Ecto neural progenitor cell (in vitro differentiated cells): ENCODE data around the gene ARFRP1.
A peak's percentile ranks its signal among the peaks of the same experiment; 100 is the strongest.

Experiments used
- DNase-seq: peaks from one replicate; pipeline ENCODE4 v3.0.0-alpha.2; 2018; ENCODE audit warnings: low spot score

The ARFRP1 gene

DNA sequence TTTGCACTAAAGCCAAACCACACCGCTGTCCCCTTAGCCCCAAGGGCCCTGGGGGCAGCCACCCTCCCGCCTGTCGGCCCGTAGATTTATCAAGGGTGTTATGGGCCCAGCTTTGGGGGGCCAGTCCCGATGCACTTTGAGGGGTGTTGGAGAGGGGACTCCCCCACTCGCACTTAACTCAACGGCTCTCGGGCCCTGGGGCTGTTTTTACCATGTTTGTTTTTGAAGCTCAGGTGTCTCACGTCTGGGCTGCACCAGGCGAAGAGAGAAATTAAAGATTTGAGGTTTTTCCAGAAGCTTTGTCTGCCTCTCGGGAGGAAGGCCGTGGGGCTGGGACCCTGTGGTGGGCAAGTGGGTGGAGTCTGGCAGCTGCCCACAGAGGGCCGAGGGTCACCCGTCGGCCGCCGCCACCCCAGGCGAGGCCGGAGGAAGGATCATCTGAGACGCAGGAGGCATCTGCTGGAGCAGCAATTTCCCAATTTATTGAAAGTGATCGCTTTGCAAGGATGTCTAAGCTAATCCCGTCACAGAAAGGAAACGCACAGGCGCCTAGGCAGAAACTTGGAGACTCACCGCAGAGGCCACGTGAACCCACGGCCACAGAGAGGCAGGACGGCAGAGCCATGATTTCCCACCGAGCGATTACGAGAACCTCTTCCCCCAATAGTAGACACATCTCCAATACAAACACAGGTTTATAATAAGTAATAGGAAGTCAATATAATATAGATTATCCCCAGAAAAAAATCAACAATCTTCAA is 35.6 kb upstream of the ARFRP1 start:
- DNase-seq: no peak

DNA sequence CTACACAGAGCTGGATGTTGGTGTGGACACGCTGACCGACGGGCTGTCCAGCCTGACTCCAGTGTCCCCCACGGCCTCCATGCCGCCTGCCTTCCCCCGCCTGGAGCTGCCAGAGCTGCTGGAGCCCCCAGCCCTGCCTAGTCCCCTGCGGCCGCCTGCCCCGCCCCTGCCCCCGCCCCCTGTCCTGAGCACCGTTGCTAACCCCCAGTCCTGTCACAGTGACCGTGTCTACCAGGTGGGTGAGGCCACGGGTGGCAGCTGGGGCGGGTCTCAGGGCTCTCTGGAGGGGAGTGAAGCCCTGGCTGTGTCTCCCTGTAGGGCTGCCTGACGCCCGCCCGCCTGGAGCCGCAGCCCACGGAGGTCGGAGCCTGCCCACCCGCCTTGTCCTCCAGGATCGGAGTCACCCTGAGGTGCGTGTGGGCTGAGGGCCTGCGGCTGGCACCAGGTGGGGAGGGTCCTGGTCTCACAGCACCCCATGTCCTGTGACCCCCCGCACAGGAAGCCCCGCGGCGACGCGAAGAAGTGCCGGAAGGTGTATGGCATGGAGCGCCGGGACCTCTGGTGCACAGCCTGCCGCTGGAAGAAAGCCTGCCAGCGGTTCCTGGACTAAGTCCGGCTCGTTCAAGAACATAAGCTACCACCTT is 34.7 kb upstream of the ARFRP1 start:
- no peak for DNase-seq

DNA sequence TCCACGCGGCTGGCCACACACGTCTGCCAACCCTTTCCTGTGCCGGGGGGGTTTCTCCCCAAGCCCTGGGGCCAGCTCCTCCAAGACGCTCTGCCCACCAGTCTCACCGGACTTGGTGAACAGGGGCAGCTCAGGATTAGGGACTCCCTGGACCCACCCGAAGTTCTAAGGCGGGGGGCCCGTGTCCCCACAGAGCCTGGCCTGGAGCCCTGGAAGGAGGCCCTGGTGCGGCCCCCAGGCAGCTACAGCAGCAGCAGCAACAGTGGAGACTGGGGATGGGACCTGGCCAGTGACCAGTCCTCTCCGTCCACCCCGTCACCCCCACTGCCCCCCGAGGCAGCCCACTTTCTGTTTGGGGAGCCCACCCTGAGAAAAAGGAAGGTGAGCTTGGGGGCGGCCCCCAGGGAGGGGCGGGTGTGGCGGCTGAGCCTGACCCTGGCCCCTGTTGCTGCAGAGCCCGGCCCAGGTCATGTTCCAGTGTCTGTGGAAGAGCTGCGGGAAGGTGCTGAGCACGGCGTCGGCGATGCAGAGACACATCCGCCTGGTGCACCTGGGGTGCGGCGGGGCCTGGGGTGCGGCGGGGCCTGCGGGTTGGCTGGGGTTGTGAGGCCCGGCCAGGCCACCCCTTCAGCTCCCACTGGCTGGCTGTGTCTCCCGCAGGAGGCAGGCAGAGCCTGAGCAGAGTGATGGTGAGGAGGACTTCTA is 34.1 kb upstream of the ARFRP1 start:
- no peak for DNase-seq

DNA sequence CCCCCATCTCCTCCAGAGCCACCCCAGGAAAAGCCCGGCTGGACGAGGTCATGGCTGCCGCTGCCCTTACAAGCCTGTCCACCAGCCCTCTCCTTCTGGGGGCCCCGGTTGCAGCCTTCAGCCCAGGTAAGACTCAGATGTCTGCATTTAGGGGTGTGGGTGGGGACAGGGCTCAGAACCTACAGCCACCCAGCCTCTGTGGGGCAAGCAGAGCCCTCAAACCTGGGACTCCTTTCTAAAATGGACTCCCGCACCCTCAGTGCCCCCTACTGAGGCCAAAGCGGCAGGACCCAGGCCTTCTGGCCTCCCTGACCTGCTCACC is 33.5 kb upstream of the ARFRP1 start:
- DNase-seq: no peak

DNA sequence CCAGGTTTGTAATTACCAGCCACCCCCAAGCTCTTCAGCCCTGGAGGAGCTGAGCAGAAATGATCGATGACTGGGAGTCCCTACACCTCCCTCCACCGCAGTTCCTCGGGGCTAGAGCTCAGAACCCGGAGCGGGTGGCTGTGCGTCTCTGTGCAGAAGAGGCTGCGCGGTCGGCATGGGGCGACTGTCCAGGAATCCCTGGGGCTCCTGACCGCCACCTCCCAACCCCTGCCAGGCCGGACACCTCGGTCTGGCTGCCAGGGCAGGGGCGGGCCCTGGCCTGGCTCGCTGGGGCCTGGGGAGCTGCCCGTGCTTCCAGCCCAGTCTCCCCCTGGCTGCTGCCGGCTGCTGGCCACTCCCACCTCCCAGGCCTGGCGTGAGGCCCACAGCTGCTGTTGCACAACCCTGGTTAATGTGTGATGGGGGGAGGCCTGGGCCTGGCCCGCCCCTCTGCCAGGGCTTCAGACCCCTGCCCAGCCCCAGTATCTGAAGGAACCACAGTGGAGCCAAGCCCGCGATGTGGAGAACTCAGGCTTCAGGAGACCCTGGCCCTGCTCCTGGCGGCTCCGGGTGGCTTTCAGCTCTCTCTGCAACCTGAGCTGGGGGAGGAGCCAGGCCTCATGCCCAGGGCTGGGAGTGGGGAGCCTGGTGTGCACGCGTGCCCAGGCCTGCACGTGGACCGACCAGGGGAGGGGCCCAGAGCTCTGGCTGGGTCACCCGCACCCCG is 33.0 kb upstream of the ARFRP1 start:
- DNase-seq: peak; percentile 87

DNA sequence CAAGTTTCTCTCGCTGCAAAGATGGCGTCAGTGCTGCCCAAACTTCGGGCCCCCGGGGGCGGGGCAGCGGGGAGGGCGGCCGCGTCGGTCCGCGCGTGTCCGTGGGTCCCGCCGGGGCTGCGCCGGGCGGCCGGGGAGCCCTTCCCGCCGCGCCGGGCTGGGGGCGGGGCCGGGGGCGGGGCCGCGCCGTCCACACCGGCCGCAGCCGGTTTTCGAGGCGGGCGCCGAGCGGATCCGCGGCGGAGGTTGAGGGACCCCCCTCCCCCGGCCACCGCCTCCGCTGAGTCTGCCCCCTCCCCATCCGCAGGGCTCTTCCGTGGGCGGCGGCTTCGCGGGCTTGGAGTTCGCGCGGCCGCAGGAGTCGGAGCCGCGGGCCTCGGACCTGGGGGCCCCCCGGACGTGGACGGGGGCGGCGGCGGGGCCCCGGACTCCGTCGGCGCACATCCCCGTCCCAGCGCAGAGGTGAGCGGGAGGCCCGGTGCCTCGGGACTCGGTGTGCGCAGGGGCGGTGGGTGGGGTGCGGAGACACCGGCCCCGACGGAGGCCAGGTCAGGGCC is 32.4 kb upstream of the ARFRP1 start:
- peak; percentile 81 for DNase-seq

DNA sequence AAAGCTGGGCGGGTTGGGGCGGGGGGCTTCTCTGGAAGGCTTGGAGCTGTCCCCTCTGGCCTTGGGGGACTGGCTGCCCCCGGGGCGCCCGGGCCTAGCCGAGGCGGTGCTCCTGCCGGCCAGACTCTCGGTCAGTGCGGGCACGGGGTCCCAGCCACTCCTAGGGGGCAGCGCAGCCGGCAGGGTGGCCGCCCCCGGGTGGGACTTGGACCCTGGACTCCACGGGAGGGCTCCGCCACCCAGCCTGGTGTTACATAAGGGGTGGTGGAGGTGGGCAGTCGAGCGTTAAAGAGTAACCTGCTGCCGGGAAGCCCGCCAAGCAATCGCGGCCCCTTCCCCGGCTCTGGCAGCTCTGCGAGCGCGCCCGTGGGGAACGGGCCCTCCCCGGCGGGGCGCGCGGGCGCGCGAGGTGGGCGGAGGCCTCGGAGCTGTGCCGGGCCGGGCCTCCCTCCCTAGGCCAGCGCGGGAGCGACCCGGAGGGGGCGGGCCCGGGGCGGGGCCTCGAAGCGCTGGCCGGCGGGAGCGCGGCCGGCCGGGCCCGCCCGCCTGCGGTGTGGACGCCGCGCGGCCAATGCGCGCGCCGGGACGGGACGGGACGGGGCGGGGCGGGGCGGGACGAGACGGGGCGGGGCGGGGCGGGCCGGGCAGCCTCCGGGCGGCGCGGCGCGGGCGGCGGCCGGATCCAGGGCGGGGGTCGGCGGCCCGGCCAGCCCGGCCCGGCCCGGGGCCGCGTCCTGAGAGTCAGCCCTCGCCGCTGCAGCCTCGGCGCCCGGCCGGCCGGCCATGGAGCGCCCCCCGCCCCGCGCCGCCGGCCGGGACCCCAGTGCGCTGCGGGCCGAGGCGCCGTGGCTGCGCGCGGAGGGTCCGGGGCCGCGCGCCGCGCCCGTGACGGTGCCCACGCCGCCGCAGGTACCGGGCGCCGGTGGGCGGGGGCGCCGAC is 31.6 kb upstream of the ARFRP1 start, which contains the start of gene SLC2A4RG:
Gene SLC2A4RG (plus strand): TSS at position 647 of the 940 bp plus-strand sequence. CDS start 137 bp downstream, at position 784.
- DNase-seq: peak; percentile 84

DNA sequence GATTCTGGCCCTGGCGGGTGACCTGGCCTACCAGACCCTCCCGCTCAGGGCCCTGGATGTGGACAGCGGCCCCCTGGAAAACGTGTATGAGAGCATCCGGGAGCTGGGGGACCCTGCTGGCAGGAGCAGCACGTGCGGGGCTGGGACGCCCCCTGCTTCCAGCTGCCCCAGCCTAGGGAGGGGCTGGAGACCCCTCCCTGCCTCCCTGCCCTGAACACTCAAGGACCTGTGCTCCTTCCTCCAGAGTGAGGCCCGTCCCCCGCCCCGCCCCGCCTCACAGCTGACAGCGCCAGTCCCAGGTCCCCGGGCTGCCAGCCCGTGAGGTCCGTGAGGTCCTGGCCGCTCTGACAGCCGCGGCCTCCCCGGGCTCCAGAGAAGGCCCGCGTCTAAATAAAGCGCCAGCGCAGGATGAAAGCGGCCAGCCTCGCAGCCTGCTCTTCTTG is 30.9 kb upstream of the ARFRP1 start:
- DNase-seq: peak; percentile 83

DNA sequence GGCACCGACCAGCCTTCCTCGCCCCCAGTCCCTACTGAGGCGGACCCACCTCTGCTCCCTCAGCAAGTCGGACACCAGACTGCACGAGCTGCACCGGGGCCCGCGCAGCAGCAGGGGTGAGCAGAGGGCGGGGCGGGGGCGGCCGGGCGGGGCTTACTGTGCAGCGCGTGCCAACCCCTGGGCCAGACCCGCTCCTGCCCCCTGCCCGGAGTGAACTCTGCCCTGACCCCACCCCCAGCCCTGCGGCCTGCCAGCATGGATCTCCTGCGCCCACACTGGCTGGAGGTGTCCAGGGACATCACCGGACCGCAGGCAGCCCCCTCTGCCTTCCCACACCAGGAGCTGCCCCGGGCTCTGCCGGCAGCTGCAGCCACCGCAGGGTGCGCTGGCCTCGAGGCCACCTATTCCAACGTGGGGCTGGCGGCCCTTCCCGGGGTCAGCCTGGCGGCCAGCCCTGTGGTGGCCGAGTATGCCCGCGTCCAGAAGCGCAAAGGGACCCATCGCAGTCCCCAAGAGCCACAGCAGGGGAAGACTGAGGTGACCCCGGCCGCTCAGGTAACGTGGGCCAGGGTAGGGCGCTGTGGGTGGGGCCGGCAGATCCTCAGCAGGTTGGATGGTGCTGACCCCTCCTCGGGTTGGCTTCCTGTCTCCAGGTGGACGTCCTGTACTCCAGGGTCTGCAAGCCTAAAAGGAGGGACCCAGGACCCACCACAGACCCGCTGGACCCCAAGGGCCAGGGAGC is 30.3 kb upstream of the ARFRP1 start:
- DNase-seq: no peak

DNA sequence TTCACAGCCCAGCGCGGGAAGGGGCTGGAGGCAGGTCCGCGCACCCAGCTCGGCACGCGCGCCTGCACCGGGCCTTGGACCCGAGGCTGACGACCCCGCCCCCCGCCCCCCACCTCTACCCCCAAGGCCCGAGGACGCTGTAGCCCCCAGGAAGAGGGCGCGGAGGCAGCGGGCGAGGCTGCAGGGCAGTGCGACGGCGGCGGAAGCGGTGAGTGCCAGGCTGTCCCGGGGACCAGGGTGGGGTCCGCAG is 29.8 kb upstream of the ARFRP1 start:
- no peak for DNase-seq

DNA sequence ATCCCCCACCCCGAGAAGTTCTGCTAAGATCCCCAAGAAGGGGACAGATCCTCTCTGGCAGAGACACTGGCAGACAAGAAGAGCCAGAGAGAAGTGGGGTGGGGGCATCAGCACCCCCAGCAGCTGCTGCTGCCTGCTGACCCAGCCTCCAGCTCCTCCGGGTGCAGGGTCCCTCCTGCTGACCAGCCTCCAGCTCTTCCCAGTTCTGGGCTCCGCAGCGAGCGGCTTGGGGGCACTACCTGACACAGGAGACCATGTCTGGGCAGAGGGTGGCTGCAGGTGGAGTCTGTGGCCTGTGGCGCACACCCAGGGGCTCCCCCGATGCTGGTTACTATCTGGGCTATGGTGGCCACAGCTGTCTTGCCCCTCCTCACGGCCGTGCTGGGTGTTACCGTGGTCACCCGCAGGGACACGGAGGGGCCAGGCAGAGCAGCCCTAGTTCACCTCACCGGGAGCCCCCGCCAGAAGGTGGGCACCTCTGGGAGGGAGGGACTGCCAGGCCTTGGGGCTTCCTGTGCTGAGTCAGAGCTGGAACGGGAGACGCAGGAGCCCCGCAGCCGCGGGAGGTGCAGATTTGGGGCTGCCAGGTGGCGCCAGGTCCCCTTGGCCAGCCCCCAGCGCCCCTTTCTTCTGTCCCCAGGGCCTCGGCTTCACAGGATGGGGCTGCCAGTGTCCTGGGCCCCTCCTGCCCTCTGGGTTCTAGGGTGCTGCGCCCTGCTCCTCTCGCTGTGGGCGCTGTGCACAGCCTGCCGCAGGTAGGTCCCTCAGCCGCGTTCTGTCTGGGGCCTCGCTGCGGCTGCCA is 29.3 kb upstream of the ARFRP1 start:
- DNase-seq: no peak

DNA sequence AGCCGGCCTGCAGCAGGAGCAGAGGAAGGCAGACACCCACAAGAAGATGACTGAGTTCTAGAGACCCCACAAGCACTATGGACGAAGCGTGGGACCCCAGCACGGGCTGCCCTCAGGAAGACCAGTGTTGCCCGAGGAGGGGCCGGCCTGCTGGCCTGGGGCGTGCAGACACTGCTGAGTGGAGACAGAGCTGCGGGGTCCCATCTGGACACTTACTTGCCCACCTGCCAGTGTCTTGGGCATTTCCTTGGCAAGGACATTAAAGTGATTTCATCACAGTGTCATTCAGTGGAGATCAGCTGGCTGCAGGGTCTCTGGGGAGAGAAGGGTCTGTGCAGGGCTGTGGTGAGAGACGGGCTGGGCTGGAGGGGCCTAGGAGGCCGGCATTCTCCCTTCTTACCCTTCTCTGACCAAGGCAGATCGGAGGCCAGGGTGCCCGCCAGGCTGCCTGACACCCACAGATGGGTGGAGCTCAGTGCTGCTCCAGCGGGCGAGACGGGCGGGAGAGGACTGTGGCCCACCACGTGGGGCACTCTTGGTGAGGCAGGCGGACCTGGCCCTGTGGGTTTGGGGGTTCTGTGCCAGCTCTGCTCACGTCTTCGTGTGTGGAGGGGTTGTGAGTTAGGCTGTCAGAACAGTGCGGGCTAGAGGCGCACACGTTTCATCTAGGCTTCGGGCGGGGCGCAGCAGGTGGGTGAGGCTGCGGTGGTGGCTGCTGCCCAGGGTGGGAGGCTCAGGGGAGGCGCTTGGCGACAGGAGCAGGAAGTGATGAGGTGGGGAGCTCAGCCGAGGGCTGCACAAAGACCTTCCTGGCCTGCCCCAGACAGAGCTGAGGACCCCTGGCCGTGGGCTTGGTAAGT is 28.3 kb upstream of the ARFRP1 start, which contains the start of gene LIME1:
Gene LIME1 (plus strand): TSS at position 806 of the 860 bp plus-strand sequence. CDS start 886 bp downstream, outside the sequence.
- no peak for DNase-seq

DNA sequence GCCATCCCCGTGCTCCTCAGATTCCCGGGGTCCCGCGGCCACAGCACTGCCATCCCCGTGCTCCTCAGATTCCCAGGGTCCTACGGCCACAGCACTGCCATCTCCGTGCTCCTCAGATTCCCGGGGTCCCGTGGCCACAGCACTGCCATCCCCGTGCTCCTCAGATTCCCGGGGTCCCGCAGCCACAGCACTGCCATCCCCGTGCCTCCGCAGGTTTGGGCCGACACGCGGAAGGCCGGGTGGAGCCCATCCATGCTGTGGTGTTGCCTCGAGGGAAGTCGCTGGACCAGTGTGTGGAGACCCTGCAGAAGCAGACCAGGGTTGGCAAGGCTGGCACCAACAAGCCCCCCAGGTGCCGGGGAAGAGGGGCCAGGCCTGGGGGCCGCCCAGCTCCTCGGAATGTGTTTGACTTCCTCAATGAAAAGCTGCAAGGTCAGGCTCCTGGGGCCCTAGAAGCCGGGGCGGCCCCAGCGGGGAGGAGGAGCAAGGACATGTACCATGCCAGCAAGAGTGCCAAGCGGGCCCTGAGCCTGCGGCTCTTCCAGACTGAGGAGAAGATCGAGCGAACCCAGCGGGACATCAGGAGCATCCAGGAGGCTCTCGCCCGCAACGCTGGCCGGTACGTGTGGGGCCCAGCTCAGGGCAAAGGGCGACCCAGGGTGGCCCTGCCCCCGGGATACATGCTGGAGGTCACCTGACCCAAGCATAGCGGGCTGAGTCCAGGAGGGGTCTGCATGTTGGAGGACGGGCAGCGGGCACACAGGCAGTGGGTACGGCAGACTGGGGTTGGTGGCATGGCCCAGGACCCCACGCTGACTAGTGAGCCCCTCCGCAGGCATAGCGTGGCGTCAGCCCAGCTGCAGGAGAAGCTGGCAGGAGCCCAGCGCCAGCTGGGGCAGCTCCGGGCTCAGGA is 27.4 kb upstream of the ARFRP1 start:
- DNase-seq: no peak

DNA sequence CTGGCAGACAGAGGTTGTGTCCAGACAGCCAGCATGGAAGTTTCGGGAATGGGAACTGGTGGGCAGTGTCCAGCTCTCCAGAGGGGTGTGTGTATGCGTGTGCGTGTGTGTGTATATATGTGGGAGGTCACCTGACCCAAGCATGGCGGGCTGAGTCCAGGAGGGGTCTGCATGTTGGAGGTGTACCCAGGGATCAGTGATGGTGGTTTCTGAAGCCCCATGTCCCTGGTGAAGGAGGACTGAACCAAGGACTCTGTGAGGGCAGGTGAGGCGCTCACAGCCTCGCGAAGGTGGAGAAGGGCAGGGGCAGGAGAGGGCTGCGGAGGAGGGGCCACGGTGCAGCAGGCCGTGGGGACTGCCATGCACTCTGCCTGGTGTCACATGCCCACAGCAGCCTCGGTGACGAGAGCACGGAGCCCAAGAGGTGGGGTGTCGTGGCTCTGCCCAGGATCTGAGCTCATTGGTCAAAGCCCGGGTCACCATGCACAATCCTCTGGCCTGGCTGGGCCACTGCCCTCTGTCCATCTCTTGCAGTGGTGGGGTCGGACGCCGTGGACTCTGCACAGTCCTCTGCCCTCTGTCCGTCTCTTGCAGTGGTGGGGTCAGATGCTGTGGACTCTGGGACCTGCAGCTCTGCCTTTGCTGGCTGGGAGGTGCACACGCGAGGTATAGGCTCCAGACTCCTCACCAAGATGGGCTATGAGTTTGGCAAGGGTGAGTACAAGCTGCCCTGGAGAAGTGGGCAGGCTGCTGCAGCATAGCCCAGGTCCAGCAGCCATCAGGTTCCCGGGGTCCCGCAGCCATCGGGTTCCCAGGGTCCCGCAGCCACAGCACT is 26.6 kb upstream of the ARFRP1 start:
- DNase-seq: no peak

DNA sequence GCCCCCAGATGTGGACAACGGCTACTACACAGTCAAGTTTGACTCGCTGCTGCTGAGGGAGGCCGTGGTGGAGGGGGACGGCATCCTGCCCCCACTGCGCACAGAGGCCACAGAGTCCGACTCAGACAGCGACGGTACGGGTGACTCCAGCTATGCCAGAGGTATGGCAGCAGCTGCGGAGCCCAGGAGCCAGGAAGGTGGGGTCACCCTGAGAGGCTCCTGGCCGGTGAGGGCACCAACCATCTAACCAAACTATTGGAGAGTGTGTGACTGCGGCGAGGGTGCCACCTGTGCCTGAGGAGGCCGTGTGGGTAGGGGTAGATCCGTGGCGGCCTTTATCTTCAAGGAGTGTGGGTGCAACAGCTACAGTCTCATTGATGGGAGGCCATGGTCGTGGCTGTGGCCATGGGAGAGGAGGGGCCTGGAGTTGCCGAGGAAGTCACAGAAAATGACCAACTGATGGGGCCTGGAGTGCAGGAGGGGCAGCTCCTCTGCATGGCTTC is 25.9 kb upstream of the ARFRP1 start:
- DNase-seq: no peak

DNA sequence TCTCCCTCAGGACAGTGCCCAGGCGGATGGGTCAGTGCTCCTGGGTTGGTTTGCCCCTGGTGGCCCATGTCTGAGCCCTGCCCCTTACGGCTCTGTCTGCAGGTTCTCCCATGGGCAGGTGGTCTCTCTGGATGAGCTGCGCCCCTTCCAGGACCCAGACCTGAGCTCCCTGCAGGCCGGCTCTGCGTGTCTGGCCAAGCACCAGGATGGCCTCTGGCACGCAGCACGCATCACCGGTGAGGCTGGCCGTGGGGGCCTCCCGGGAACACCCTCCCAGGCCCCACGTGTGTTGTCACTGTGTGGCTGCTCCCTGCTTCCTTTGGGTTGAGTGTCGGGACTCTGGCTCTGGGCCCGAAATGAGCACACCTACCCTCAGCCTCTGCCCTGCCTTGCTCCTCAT is 25.3 kb upstream of the ARFRP1 start:
- DNase-seq: no peak
